Breast epithelium (tissue), 4 donors: Measurements from ENCODE around the gene FLRT2. TPM values are rescaled to one million over a fixed set of nuclear protein-coding genes. Genes with fewer than 3 reads are reported as not detected.

Experiments used
- DNase-seq, 2 donors: peaks; one replicate each; pipeline ENCODE4 v3.0.0-alpha.2; 2019; ENCODE audit warnings: low spot score in 2 of 2
- H3K27ac ChIP-seq, 2 donors: fragments of 200-600 bp; sonication (generic) in 1 of 2; one replicate each; pipeline ENCODE4 v1.5.1; 2016 to 2019; ENCODE audit warnings: mild to moderate bottlenecking in 1 of 2
- H3K27me3 ChIP-seq, 2 donors: fragments of 200-600 bp; sonication (generic) in 1 of 2; one replicate each; pipeline versions ENCODE4 v1.5.1 to v1.6.0; 2017 to 2019; ENCODE audit warnings: control low read depth in 1 of 2, mild to moderate bottlenecking in 1 of 2
- H3K36me3 ChIP-seq: fragments of 200-600 bp; one replicate; pipeline ENCODE4 v1.5.1; 2019
- H3K4me1 ChIP-seq, 2 donors: fragments of 200-600 bp; sonication (generic); one replicate each; pipeline ENCODE4 v1.5.1; 2016 to 2019; ENCODE audit warnings: control low read depth in 1 of 2
- H3K4me3 ChIP-seq, 3 donors: fragments of 200-600 bp; sonication (generic); 1 replicate in 2 of 3; 2 replicates in 1 of 3; pipeline ENCODE4 v1.5.1; 2016 to 2019; ENCODE audit warnings: mild to moderate bottlenecking in 3 of 3, moderate library complexity in 2 of 3
- H3K9me3 ChIP-seq, 2 donors: fragments of 200-600 bp; sonication (generic) in 1 of 2; one replicate each; pipeline ENCODE4 v1.5.1; 2016 to 2019; ENCODE audit warnings: control low read depth in 1 of 2
- CTCF ChIP-seq, 3 donors: fragments of 450-650 bp; IDR thresholded peaks; one replicate each; pipeline ENCODE4 v1.5.1; 2016 to 2017; ENCODE audit warnings: antibody characterized with exemption in 3 of 3, mild to moderate bottlenecking in 3 of 3, moderate library complexity in 3 of 3
- POLR2A ChIP-seq: fragments of 450-650 bp; IDR thresholded peaks from one replicate; pipeline ENCODE4 v1.6.1; 2016; ENCODE audit warnings: antibody characterized with exemption, mild to moderate bottlenecking, moderate library complexity
- POLR2AphosphoS5 ChIP-seq, 3 donors: sonication (generic); formaldehyde crosslinking; IDR thresholded peaks; one replicate each; pipeline ENCODE4 v1.6.1; 2017; ENCODE audit warnings: antibody characterized with exemption in 3 of 3
- intact Hi-C: fragments of 100-400 bp; cut with DNase I; formaldehyde crosslinking; loops from one replicate; pipeline ENCODE4 v1.15.1; 2023; ENCODE audit warnings: low total_unique reads
- total RNA-seq, 3 donors: library from RNA; depleted of rRNA; stranded (reverse); fragments of >200 nt; gene quantifications; one replicate each; pipeline ENCODE4 v1.1.0, GENCODE V29; 2016

FLRT2 gene
- total RNA-seq, 3 donors from 2014 or later = 5.2 to 12.6 (median 10.5) TPM

GRCh38 chr14:85527006-85527405, 2.9 kb upstream of the FLRT2 start:
- Histone ChIP-seq H3K4me3 (no peak overlapping the region), H3K27ac (no peak overlapping the region), H3K27me3 (peaks cover 0 to 25% of the 10 kb centered on the region in 2 donors), H3K4me1 (no peaks in the 10 kb centered on the region), H3K36me3 (no peaks in the 10 kb centered on the region), H3K9me3 (no peaks in the 10 kb centered on the region)
- TF ChIP-seq POLR2A (no peak), CTCF (IDR thresholded peaks at IDR 0.05) (no peak), POLR2AphosphoS5 (IDR thresholded peaks at IDR 0.05) (no peak)
- no peak for DNase-seq
- intact Hi-C loops = loop anchor here (5.0 kb wide), 1 partner anchor 1555 kb away; no protein-coding TSS in a partner anchor

GRCh38 chr14:85527445-85528035, 2.4 kb upstream of the FLRT2 start:
- intact Hi-C loops = loop anchor here (5.0 kb wide), 1 partner anchor 1555 kb away; no protein-coding TSS in a partner anchor
- Histone ChIP-seq H3K27ac (no peak overlapping the region), H3K27me3 (peaks cover 0 to 27% of the 10 kb centered on the region in 2 donors)

GRCh38 chr14:85528080-85528896, 1.7 kb upstream of the FLRT2 start:
- no peak for DNase-seq
- H3K36me3 ChIP-seq = no peaks in the 10 kb centered on the region
- H3K4me1 ChIP-seq = no peaks in the 10 kb centered on the region
- H3K27ac ChIP-seq = peak overlapping the region; percentile 52 to 86
- peak overlapping the region; percentile 62 to 80 (median 66) for H3K4me3 ChIP-seq
- TF ChIP-seq CTCF (IDR thresholded peaks at IDR 0.05) = no peak
- TF ChIP-seq POLR2A = no peak
- no peak for TF ChIP-seq POLR2AphosphoS5 (IDR thresholded peaks at IDR 0.05)
- H3K9me3 ChIP-seq = no peaks in the 10 kb centered on the region
- H3K27me3 ChIP-seq = peaks cover 0 to 35% of the 10 kb centered on the region in 2 donors
- intact Hi-C loops = loop anchor here (5.0 kb wide), 1 partner anchor 1556 kb away; no protein-coding TSS in a partner anchor

More at GRCh38 chr14:85527445-85528035, 2.4 kb upstream of the FLRT2 start:
- no peak for DNase-seq
- H3K4me1 ChIP-seq = no peaks in the 10 kb centered on the region
- H3K4me3 ChIP-seq = no peak overlapping the region
- H3K9me3 ChIP-seq = no peaks in the 10 kb centered on the region
- no peak for TF ChIP-seq CTCF (IDR thresholded peaks at IDR 0.05)
- no peak for TF ChIP-seq POLR2A
- TF ChIP-seq POLR2AphosphoS5 (IDR thresholded peaks at IDR 0.05) = no peak
- no peaks in the 10 kb centered on the region for H3K36me3 ChIP-seq

- Histone ChIP-seq H3K27me3 (peaks cover 0 to 41% of the 10 kb centered on the region in 2 donors), H3K4me1 (no peaks in the 10 kb centered on the region), H3K27ac (peak overlapping the region; percentile 52 to 86), H3K4me3 (peak overlapping the region; percentile 62 to 80 (median 66)), H3K9me3 (no peaks in the 10 kb centered on the region), H3K36me3 (no peaks in the 10 kb centered on the region)
- intact Hi-C loops = loop anchor here (5.0 kb wide), 1 partner anchor 1557 kb away; no protein-coding TSS in a partner anchor
- DNase-seq = no peak
- TF ChIP-seq CTCF (IDR thresholded peaks at IDR 0.05) (no peak), POLR2A (no peak), POLR2AphosphoS5 (IDR thresholded peaks at IDR 0.05) (no peak)
These were observed 880 bp upstream of the FLRT2 start for GRCh38 chr14:85528897-85529631.
